ENCODE measurements around the gene NCOA1. TPM values are rescaled to one million over a fixed set of nuclear protein-coding genes. Genes with fewer than 3 reads are reported as not detected.
A peak's percentile ranks its signal among the peaks of the same experiment; 100 is the strongest.

NCOA1 gene
- polyA plus RNA-seq, 6 donors from 2014 or later, result 9.8 to 21.3 (median 12.6) TPM

DNA sequence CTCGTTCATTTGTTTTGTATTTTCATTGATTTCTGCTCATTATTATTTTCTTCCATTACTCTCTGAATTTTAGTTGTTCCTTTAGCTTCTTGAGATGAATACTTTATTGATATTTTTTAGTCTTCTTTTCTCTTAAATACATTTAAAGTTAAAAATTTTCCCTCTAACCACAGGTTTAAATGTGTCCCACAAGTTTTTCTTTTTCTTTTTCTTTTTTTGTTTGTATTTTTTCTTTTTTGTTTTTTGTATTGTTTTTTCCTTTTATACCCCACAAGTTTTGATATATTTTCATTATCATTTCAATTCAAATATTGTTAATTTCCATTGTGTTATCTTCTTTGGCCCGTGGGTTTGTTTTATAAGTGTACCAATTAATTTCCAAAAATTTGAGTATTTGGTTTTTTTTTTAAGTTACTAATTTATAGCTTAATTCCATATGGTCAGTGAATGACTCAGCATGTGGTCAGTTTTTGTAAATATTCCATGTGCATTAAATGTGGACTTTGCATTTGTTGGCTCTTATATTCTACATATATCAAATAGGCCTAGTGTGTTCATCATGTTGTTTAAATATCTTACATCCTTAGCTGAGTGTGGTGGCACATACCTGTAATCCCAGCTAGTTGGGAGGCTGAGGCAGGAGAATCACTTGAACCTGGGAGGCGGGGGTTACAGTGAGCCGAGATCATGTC is 318.4 kb downstream of the NCOA1 start:
- no peak for DNase-seq
- peaks cover 0 to 8% (median 5%) of the 10 kb centered on the region in 7 donors for H3K9me3 Mint-ChIP-seq
- no peaks in the 10 kb centered on the region for H3K27me3 Mint-ChIP-seq
- no peak for ATAC-seq (ENCODE audit: low read depth in 2 of 2)
- no peaks in the 10 kb centered on the region for H3K4me1 Mint-ChIP-seq
- no peak overlapping the region for H3K4me3 Mint-ChIP-seq
- H3K27ac Mint-ChIP-seq, result peak overlapping the region in 1 of 6 donors; percentile 32
- H3K36me3 Mint-ChIP-seq, result peaks cover 14 to 23% of the 10 kb centered on the region in 2 donors

DNA sequence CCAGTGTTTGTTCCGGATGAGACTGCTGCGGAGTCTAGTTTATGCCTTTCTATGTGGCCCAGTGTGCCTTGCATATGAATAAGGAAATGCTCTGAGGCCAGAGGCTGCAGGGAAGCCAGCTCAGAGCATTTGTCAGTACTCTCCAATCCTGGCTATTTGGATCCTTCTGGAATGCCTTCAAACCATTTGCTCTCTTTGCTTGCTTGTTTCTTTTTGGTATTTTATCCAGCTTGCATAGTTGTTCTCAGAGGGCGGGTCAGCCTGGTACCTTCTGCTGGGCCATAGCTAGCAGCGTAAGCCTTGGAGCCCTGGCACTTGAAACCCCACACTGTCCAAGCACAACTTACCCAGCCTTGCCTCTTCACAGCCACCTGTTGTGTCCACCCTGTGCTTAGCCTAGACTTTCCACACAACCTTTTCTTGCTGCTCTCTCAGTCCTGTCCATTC is 322.7 kb downstream of the NCOA1 start:
- ATAC-seq (ENCODE audit: low read depth in 2 of 2) (no peak), DNase-seq (no peak)
- Mint-ChIP-seq H3K9me3 (no peaks in the 10 kb centered on the region), H3K27me3 (no peaks in the 10 kb centered on the region), H3K4me1 (no peaks in the 10 kb centered on the region), H3K4me3 (no peak overlapping the region), H3K36me3 (peaks cover 0 to 24% of the 10 kb centered on the region in 2 donors), H3K27ac (no peak overlapping the region)

DNA sequence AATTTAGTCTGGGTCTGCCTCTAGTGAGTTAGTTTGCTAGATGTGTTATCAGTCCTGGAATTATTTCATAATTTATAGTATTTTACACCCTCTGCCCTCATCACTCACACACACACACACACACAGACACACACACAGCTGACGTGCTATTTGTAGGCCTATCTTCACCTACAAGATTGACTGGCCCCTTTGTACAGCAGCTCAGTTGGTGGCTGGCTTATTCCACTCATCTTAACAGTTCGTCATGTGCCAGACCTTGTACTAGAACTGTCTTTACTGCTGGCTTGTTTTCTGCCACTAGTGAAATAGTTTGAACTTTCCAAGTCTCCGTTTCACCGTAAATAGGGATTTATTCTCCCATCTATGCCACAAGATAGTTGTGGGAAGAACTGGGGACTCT is 323.5 kb downstream of the NCOA1 start:
- DNase-seq (no peak), ATAC-seq (ENCODE audit: low read depth in 2 of 2) (no peak)
- Mint-ChIP-seq H3K27ac (no peak overlapping the region), H3K4me1 (no peaks in the 10 kb centered on the region), H3K9me3 (no peaks in the 10 kb centered on the region), H3K27me3 (no peaks in the 10 kb centered on the region), H3K4me3 (no peak overlapping the region), H3K36me3 (peaks cover 0 to 24% of the 10 kb centered on the region in 2 donors)

DNA sequence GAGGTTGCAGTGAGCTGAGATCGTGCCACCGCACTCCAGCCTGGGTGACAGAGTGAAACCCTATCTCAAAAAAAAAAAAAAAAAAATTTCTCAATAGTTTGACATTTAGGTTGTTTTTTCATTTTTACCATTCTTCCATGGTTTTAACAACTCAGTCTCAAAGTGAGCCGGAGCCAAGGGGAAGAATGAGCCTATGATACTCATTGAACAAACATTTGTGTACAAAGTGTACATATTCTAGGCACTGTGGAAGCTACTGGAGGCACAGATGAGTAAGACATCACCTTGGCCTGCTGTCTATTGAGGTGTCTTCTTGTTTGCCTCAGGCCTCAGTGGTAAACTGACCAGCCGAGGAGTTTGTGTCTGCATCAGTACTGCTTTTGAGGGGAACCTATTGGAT is 324.1 kb downstream of the NCOA1 start:
- no peaks in the 10 kb centered on the region for H3K27me3 Mint-ChIP-seq
- H3K27ac Mint-ChIP-seq, result no peak overlapping the region

DNA sequence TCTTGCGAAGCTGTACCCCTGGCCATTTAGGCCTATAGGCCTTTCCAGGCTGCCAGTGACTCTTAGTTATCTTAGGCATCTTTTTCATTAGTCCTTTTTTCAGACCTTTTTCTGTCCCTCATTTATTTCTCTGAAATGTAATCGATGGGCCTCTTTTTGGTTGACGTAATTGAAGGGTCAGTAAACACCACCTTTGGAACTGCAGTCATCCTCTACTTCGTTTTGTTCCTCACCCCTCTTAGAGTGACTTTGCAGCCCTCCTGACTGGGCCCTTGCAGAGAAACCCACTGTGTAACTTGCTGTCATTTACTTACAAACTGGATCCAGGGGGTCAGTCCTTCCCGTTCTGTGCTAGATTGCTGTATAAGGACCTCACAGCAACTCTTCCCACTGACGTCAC is 325.4 kb downstream of the NCOA1 start:
- peaks cover 6 to 24% of the 10 kb centered on the region in 2 donors for H3K36me3 Mint-ChIP-seq

More for the DNA sequence above, 324.1 kb downstream of the NCOA1 start:
- Mint-ChIP-seq H3K36me3 (peaks cover 0 to 24% of the 10 kb centered on the region in 2 donors), H3K4me1 (no peaks in the 10 kb centered on the region), H3K9me3 (no peaks in the 10 kb centered on the region), H3K4me3 (no peak overlapping the region)
- no peak for ATAC-seq (ENCODE audit: low read depth in 2 of 2)
- no peak for DNase-seq

DNA sequence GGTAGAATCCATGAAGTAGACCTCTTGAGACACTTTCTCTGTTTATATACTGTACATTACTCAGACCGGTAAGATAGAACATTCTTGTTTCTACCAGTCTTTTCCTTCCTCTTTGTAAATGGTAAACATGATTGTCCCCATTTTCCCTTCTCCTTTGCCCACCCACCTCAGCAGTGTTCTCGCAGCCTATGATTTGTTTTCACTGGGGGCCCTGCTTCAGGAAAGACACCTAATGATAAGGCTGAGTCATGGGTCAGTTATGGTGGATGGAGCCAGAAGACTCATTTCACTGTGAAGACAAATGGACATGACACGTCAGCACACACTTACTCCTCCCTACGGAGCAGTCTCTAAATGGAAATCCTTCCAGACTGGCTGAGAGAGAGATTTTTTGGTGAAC is 325.8 kb downstream of the NCOA1 start:
- no peak for DNase-seq
- Mint-ChIP-seq H3K4me1 (no peaks in the 10 kb centered on the region), H3K9me3 (no peaks in the 10 kb centered on the region), H3K27me3 (no peaks in the 10 kb centered on the region), H3K36me3 (peaks cover 6 to 24% of the 10 kb centered on the region in 2 donors), H3K4me3 (no peak overlapping the region), H3K27ac (peak overlapping the region in 1 of 6 donors; percentile 37)
- ATAC-seq (ENCODE audit: low read depth in 2 of 2), result no peak

More for the DNA sequence above, 325.4 kb downstream of the NCOA1 start:
- Mint-ChIP-seq H3K4me1 (no peaks in the 10 kb centered on the region), H3K4me3 (no peak overlapping the region), H3K27ac (no peak overlapping the region), H3K27me3 (no peaks in the 10 kb centered on the region), H3K9me3 (no peaks in the 10 kb centered on the region)
- no peak for ATAC-seq (ENCODE audit: low read depth in 2 of 2)
- no peak for DNase-seq

DNA sequence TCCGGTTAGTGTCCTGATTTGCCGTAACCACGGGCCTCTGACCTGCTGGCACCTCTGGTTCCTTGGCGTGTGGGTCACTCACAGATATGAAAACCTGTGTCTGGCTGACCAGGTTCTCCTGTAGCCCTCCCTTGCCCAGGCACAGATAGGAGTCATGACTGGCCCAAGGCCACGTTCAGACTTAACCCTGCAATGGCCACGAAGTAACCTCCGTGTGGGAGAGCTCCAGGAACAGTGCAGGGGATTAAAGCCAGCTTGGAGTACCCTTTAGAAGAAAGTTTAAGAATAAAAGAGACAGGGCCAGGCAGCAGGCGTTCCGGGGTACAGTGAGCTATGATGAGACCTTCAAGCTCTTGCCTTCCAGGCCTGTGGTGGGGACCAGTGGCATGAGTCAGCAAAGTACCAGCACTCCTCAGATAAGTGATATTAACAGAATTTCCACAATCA is 327.7 kb downstream of the NCOA1 start:
- DNase-seq (no peak), ATAC-seq (ENCODE audit: low read depth in 2 of 2) (no peak)
- Mint-ChIP-seq H3K9me3 (no peaks in the 10 kb centered on the region), H3K4me1 (no peaks in the 10 kb centered on the region), H3K4me3 (no peak overlapping the region), H3K36me3 (peaks cover 6 to 30% of the 10 kb centered on the region in 2 donors), H3K27me3 (no peaks in the 10 kb centered on the region), H3K27ac (no peak overlapping the region)

DNA sequence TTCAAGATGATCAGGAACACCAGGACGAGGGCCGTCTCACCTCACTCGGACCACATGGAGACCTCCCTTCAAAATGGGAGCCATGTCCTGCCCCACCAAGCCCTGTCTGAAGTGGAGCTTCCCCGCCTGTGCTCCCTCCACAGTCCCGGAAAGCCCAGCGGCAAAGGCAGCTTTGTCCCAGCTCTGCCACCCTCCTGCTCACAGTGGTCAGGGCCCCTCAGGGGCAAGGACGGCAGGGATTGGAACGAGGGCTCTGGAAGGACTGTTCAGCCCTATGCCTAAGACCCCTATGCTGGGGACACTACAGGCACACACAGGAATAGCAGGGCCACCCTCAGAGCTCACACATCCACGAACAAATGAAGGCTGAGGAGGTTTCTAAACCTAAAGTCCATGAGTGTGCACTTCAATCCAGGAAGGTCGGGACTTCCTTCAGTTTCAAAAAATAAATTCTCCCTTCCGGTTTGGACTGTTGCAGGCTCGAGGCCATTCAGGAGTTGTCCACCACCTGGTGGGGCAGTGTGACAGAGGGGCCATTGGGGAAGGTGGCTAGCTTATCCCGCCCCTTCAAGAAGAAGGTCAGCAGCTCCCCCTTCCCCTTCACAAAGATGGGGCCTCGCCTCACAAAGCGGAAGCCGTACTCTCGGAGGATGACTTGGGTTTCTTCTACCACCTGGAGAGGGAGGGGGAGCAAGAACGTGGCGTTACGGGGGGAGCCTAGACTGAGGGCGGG is 328.6 kb downstream of the NCOA1 start:
- H3K36me3 Mint-ChIP-seq, result peaks cover 6 to 25% of the 10 kb centered on the region in 2 donors
- peak overlapping the region in 1 of 6 donors; percentile 62 for H3K27ac Mint-ChIP-seq

DNA sequence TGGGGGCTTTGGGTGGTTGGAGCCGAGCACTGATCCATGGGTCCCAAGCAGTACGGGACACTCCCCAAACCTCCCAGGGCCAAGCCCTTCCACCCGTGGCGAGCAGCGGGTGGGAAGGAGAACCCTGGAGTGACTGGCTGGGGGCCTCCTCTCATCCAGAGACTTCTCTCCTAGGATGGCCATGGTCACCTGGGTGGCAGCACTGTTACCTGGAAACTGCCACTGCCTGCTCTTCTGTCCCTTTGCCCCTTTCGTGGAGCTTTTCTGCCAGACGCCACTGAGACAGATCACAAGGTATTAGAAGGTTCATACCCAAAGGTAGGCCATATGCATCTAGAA is 329.1 kb downstream of the NCOA1 start:
- peak overlapping the region in 1 of 6 donors; percentile 38 for H3K27ac Mint-ChIP-seq
- H3K36me3 Mint-ChIP-seq, result peaks cover 6 to 25% of the 10 kb centered on the region in 2 donors
- no peak for ATAC-seq (ENCODE audit: low read depth in 2 of 2)
- H3K4me1 Mint-ChIP-seq, result no peaks in the 10 kb centered on the region
- no peak for DNase-seq
- no peaks in the 10 kb centered on the region for H3K9me3 Mint-ChIP-seq
- H3K27me3 Mint-ChIP-seq, result no peaks in the 10 kb centered on the region
- H3K4me3 Mint-ChIP-seq, result no peak overlapping the region

More for the DNA sequence above, 328.6 kb downstream of the NCOA1 start:
- no peaks in the 10 kb centered on the region for H3K9me3 Mint-ChIP-seq
- H3K4me3 Mint-ChIP-seq, result no peak overlapping the region
- ATAC-seq (ENCODE audit: low read depth in 2 of 2) (no peak), DNase-seq (no peak)
- no peaks in the 10 kb centered on the region for H3K4me1 Mint-ChIP-seq
- H3K27me3 Mint-ChIP-seq, result no peaks in the 10 kb centered on the region

Other genes with a start within 250 kb of the NCOA1 start
- 100 to 1,000 TPM in 4 of 6 donors, 10 to 100 TPM in 2; 57.8 to 163 (median 113) TPM for gene ITSN2, start 130.7 kb upstream of the NCOA1 start, polyA plus RNA-seq (ENCODE audit: low read depth in 6 of 6)

Measured in naive B cell (primary cell).